Esophagus muscularis mucosa (tissue), 4 donors: ENCODE results near the gene NRG2. TPM values are rescaled to one million over a fixed set of nuclear protein-coding genes. Genes with fewer than 3 reads are reported as not detected.

Experiments
- DNase-seq: peaks from one replicate; pipeline ENCODE4 v3.0.0-alpha.2; 2017; ENCODE audit errors: extremely low spot score
- H3K27ac ChIP-seq, 4 donors: fragments of 200-600 bp; sonication (generic); replicated peaks in 1 of 4; 1 replicate in 3 of 4; 2 replicates in 1 of 4; pipeline ENCODE4 v1.5.1; 2016 to 2019; ENCODE audit warnings: mild to moderate bottlenecking in 1 of 4
- H3K27me3 ChIP-seq, 4 donors: fragments of 200-600 bp; sonication (generic); one replicate each; pipeline versions ENCODE4 v1.5.1 to v1.6.0; 2016 to 2019
- H3K36me3 ChIP-seq, 4 donors: fragments of 200-600 bp; sonication (generic); one replicate each; pipeline ENCODE4 v1.5.1; 2016 to 2019
- H3K4me1 ChIP-seq, 4 donors: fragments of 200-600 bp; sonication (generic); one replicate each; pipeline ENCODE4 v1.5.1; 2016 to 2019
- H3K4me3 ChIP-seq, 4 donors: fragments of 200-600 bp; sonication (generic); 1 replicate in 2 of 4; 2 replicates in 2 of 4; pipeline ENCODE4 v1.5.1; 2016 to 2019; ENCODE audit warnings: mild to moderate bottlenecking in 4 of 4, moderate library complexity in 1 of 4
- H3K9me3 ChIP-seq, 4 donors: fragments of 200-600 bp; sonication (generic); 1 replicate in 3 of 4; 2 replicates in 1 of 4; pipeline ENCODE4 v1.5.1; 2016 to 2019
- EP300 ChIP-seq: sonication (generic); formaldehyde crosslinking; IDR thresholded peaks from one replicate; pipeline ENCODE4 v1.6.1; 2017; ENCODE audit warnings: antibody characterized with exemption
- POLR2A ChIP-seq: fragments of 450-650 bp; IDR thresholded peaks from one replicate; pipeline ENCODE4 v1.6.1; 2017; ENCODE audit warnings: antibody characterized with exemption, moderate library complexity, mild to moderate bottlenecking, low read depth
- POLR2AphosphoS5 ChIP-seq, 2 donors: sonication (generic); formaldehyde crosslinking; IDR thresholded peaks; one replicate each; pipeline ENCODE4 v1.6.1; 2017; ENCODE audit warnings: antibody characterized with exemption in 2 of 2
- WGBS: methylation state at CpG from one replicate; pipeline ENCODE4 v1.1.5; 2018; 5-methylcytosine and 5-hydroxymethylcytosine counted together
- intact Hi-C: fragments of 100-400 bp; cut with DNase I; formaldehyde crosslinking; loops from one replicate; pipeline ENCODE4 v1.15.1; 2023
- small RNA-seq, 3 donors: library from RNA; depleted of rRNA; stranded (forward); fragments of <200 nt; gene quantifications; one replicate each; pipeline ENCODE3, GENCODE V24; 2016
- total RNA-seq, 4 donors: library from RNA; depleted of rRNA; stranded (reverse); fragments of >200 nt; gene quantifications; one replicate each; pipeline versions ENCODE4 v1.1.0 to v1.2.1, GENCODE V29; 2016
- TF ChIP-seq, protein P1 (sequence below), 3 experiments: fragments of 200-600 bp in 2 of 3; fragments of 450-650 bp in 1 of 3; sonication (generic) in 2 of 3; IDR thresholded peaks; one replicate each; pipeline ENCODE4 v1.5.1; 2017 to 2019; ENCODE audit warnings: antibody characterized with exemption in 3 of 3, mild to moderate bottlenecking in 2 of 3, moderate library complexity in 1 of 3

The NRG2 gene
- total RNA-seq, 4 donors from 2014 or later = 2.8 to 5.0 (median 4.1) TPM

DNA sequence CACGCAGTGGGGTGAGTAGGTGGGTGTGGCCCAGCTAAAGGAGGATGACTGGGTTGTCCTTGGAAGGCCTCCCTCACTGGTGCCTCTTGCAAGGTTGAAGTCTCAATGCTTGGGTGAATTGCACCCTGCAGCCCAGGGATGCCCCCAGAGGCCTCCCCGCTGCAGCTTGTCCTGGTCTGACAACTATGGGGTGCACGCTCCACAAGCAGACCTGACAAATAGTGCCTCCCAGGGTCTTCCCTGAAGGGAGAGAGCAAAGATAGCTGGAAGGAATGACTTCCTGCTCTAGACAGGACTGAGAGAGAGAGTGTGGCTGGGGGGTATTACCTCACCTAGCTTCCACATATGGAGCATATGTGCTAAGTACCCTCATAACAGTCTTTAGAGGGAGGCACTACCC is 245.8 kb downstream of the NRG2 start:
- 83% methylated on average over 2 of the region's 3 CpGs for WGBS
- Histone ChIP-seq H3K4me1 (peaks cover 10 to 19% (median 17%) of the 10 kb centered on the region in 4 donors), H3K36me3 (no peaks in the 10 kb centered on the region), H3K4me3 (no peak overlapping the region), H3K27ac (no peak overlapping the region), H3K27me3 (peaks cover 3 to 83% (median 28%) of the 10 kb centered on the region in 4 donors), H3K9me3 (no peaks in the 10 kb centered on the region)
- intact Hi-C loops = no loop called here
- TF ChIP-seq EP300 = no peak
- TF ChIP-seq, protein P1, sequence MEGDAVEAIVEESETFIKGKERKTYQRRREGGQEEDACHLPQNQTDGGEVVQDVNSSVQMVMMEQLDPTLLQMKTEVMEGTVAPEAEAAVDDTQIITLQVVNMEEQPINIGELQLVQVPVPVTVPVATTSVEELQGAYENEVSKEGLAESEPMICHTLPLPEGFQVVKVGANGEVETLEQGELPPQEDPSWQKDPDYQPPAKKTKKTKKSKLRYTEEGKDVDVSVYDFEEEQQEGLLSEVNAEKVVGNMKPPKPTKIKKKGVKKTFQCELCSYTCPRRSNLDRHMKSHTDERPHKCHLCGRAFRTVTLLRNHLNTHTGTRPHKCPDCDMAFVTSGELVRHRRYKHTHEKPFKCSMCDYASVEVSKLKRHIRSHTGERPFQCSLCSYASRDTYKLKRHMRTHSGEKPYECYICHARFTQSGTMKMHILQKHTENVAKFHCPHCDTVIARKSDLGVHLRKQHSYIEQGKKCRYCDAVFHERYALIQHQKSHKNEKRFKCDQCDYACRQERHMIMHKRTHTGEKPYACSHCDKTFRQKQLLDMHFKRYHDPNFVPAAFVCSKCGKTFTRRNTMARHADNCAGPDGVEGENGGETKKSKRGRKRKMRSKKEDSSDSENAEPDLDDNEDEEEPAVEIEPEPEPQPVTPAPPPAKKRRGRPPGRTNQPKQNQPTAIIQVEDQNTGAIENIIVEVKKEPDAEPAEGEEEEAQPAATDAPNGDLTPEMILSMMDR (IDR thresholded peaks at IDR 0.05) = no peak
- no peak for TF ChIP-seq POLR2A
- no peak for TF ChIP-seq POLR2AphosphoS5 (IDR thresholded peaks at IDR 0.05)
- no peak for DNase-seq

Small RNA genes lying within 50 kb of the gene (small RNA-seq; reads per million reads assigned to genes)
- 0 reads per million in 3 donors for gene RF00019

Other genes starting within 250 kb of the NRG2 start
- gene PSD2, start 247.5 kb downstream of the NRG2 start, total RNA-seq = under 1 TPM in 3 of 4 donors, not detected in 1; under 0.01 to 0.17 (median 0.13) TPM
- 10 to 100 TPM; 31.8 to 46.5 (median 43.5) TPM for gene PURA, start 70.8 kb upstream of the NRG2 start, total RNA-seq
- 10 to 100 TPM; 17.6 to 31.9 (median 27.3) TPM for gene IGIP, start 82.6 kb upstream of the NRG2 start, total RNA-seq
- gene CYSTM1, start 131.9 kb upstream of the NRG2 start, total RNA-seq = 10 to 100 TPM; 54.0 to 81.0 (median 67.8) TPM